CMK (cell line): ENCODE results near the gene TMEM214.
A peak's percentile ranks its signal among the peaks of the same experiment; 100 is the strongest.

Experiments used
- DNase-seq: peaks from one replicate; pipeline ENCODE4 v3.0.0-alpha.2; 2010; ENCODE audit warnings: low read depth

The TMEM214 gene

GRCh38 chr2:27040282-27040681 is 7.5 kb downstream of the TMEM214 start:
- DNase-seq: no peak

- no peak for DNase-seq
Observed at GRCh38 chr2:27041752-27042151, 9.0 kb downstream of the TMEM214 start.

GRCh38 chr2:27042159-27042661 is 9.4 kb downstream of the TMEM214 start:
- no peak for DNase-seq

GRCh38 chr2:27042985-27043634 is 10.3 kb downstream of the TMEM214 start:
- DNase-seq: no peak

GRCh38 chr2:27049422-27050280 is 16.9 kb downstream of the TMEM214 start:
- no peak for DNase-seq

- peak; percentile 91 for DNase-seq
Observed at GRCh38 chr2:27050281-27050995, 17.7 kb downstream of the TMEM214 start.

- peak; percentile 95 for DNase-seq
Observed at GRCh38 chr2:27050996-27051901, 18.5 kb downstream of the TMEM214 start, which contains the start of gene AGBL5. AGBL5 (plus strand) TSS chr2:27051668; CDS start chr2:27052959, 1,291 bp downstream.

GRCh38 chr2:27051902-27052645 is 19.3 kb downstream of the TMEM214 start:
- DNase-seq: no peak

- no peak for DNase-seq
Observed at GRCh38 chr2:27053321-27053720, 20.6 kb downstream of the TMEM214 start.

GRCh38 chr2:27053776-27054175 is 21.0 kb downstream of the TMEM214 start:
- no peak for DNase-seq

- no peak for DNase-seq
Observed at GRCh38 chr2:27054721-27055120, 22.0 kb downstream of the TMEM214 start.

GRCh38 chr2:27057184-27057583 is 24.4 kb downstream of the TMEM214 start:
- no peak for DNase-seq

GRCh38 chr2:27058210-27058609 is 25.4 kb downstream of the TMEM214 start:
- DNase-seq: no peak

- DNase-seq: no peak
Observed at GRCh38 chr2:27059141-27059820, 26.5 kb downstream of the TMEM214 start.

- no peak for DNase-seq
Observed at GRCh38 chr2:27060323-27060722, 27.6 kb downstream of the TMEM214 start.

GRCh38 chr2:27065128-27065527 is 32.4 kb downstream of the TMEM214 start:
- DNase-seq: no peak

- DNase-seq: no peak
Observed at GRCh38 chr2:27067385-27067784, 34.6 kb downstream of the TMEM214 start.

GRCh38 chr2:27069436-27069835 is 36.7 kb downstream of the TMEM214 start:
- no peak for DNase-seq

- DNase-seq: no peak
Observed at GRCh38 chr2:27069961-27070618, 37.3 kb downstream of the TMEM214 start.
